Ectodermal cell (in vitro differentiated cells): ENCODE data around the gene TGFBR3L.

Experiments used
- H3K27ac ChIP-seq: 2 replicates; pipeline ENCODE4 v1.7.0; 2013; ENCODE audit warnings: mild to moderate bottlenecking, low read depth, low read length; ENCODE audit not compliant: insufficient read depth, poor library complexity, severe bottlenecking
- H3K27me3 ChIP-seq: 2 replicates; pipeline ENCODE4 v1.7.0; 2013; ENCODE audit warnings: mild to moderate bottlenecking, low read length; ENCODE audit not compliant: insufficient read depth, control insufficient read depth, poor library complexity, severe bottlenecking
- H3K36me3 ChIP-seq: one replicate; pipeline ENCODE4 v1.7.0; 2013; ENCODE audit warnings: low read length; ENCODE audit not compliant: control insufficient read depth, insufficient read depth
- H3K4me1 ChIP-seq: one replicate; pipeline ENCODE4 v1.7.0; 2013; ENCODE audit warnings: low read length; ENCODE audit not compliant: control insufficient read depth, insufficient read depth
- H3K4me3 ChIP-seq: 2 replicates; pipeline ENCODE4 v1.7.0; 2013; ENCODE audit warnings: low read depth, low read length, control low read depth; ENCODE audit not compliant: insufficient read depth
- H3K9me3 ChIP-seq: 2 replicates; pipeline ENCODE4 v1.7.0; 2013; ENCODE audit warnings: mild to moderate bottlenecking, low read length, moderate library complexity; ENCODE audit not compliant: control insufficient read depth
- WGBS, 2 experiments: methylation state at CpG; one replicate each; pipeline ENCODE4 v1.1.7; 2013; ENCODE audit warnings: missing lambda C conversion rate in 2 of 2; 5-methylcytosine and 5-hydroxymethylcytosine counted together

Gene TGFBR3L

DNA sequence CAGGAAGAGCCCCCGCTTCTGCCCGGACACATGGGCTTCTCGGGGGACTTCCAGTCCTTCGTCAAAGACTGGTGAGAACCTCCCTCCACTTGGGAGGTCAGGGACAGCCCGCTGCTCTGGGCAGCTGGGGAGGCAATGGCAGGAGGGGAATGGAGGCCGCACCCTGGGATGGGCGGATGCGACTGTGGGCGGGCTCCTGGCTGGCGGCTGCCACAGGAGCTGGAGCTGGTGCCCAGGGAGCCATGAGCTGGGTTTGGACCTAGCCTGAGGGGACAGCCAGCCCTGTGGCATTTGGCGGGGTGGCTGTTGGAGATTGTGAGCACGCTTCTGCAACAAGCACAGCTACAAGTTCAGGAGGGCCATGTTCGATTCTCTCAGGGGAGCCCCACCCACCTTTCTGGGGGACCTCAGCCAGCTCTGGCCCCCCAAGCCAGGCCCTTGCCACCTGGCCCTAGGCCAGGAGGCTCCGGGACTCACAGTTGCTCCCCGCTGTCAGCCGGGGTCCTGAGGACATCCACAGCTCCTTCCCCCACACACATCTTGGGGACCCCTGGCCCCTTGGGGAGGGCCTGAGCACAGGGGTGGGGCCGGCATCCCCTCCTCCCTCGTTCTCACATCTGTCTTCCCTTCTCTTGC, 3.0 kb upstream of the TGFBR3L start:
- H3K9me3 ChIP-seq = no peaks in the 10 kb centered on the region
- peaks cover 27% of the 10 kb centered on the region for H3K27me3 ChIP-seq
- peaks cover 10% of the 10 kb centered on the region for H3K36me3 ChIP-seq
- peaks cover 8% of the 10 kb centered on the region for H3K4me1 ChIP-seq
- H3K27ac ChIP-seq = no peak overlapping the region
- WGBS, 2 experiments = 96% methylated on average over 18 of the region's 18 CpGs
- H3K4me3 ChIP-seq = no peak overlapping the region

DNA sequence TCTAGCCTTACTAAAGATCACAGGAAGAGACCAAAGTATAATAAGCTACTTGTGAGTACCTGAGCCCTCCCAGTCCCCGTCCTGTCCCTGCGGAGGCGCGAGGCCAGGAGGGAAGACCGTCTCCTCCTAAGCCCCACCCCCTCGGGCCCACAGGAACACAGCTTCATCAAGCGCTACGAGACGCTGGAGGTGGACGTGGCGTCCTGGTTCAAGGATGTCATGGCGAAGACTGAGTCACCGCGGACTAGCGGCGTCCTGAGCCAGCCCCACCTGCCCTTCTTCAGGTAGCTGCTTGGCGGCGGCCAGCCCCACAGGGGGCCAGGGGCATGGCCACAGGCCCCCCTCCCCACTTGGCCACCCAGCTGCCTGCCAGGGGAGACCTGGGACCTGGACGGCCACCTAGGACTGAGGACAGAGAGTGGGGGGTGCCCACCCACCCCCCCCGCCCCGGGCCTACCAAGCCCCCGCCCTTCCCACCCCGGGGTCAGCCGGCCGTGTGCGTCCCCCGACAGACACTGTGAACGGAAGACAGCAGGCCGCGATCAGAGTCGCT, 2.4 kb upstream of the TGFBR3L start:
- H3K4me3 ChIP-seq = no peak overlapping the region
- 94 to 95% methylated on average over 31 of the region's 31 CpGs for WGBS, 2 experiments
- H3K36me3 ChIP-seq = peaks cover 10% of the 10 kb centered on the region
- H3K4me1 ChIP-seq = peaks cover 14% of the 10 kb centered on the region
- H3K9me3 ChIP-seq = no peaks in the 10 kb centered on the region
- peaks cover 33% of the 10 kb centered on the region for H3K27me3 ChIP-seq
- H3K27ac ChIP-seq = no peak overlapping the region

DNA sequence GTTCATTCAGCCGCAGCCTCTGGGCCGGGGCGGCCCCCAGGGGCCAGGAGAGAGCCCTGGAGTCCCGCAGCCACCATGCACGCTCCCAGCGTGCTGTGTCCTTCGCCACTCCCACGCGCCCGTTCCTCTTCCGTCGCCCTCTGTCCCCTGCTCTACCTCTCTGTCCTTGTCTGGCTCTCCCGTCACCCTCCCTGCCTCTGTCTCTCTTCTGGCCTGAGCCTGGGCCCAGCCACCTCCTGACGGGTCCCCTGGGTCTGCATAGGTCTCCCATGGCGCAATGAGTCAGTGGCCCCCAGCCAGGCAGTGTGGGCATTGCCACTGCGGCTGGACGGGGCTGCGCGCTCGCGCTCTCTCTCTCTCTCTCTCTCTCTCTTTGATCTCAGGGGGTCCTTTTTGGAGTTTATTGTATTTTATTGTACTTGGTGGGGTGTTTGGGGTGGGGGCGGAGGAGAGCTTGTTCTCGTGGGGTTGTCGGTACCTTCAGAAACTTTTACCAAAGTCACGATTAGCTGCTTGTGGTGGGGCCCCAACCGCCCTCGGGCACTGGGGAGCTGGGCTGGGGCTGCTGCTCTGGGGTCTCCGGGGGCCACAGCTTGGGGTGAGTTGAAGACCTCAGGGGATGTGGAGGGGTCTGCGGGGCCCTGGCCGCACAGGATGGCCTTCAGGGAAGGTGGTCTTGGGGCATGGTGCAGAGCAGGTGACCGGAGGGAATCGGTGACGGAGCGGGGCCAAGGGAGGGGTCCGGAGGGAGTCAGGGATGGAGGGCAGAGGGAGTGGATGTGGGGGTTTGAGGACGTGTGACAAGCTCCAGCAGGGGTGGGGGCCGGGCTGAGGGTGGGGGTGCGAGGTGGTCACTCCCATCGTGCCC, 1.7 kb upstream of the TGFBR3L start:
- Histone ChIP-seq H3K9me3 (no peaks in the 10 kb centered on the region), H3K4me3 (no peak overlapping the region), H3K27ac (no peak overlapping the region), H3K27me3 (peaks cover 41% of the 10 kb centered on the region), H3K4me1 (peaks cover 16% of the 10 kb centered on the region), H3K36me3 (peaks cover 10% of the 10 kb centered on the region)
- WGBS, 2 experiments = 95 to 96% methylated on average over 39 of the region's 39 CpGs

DNA sequence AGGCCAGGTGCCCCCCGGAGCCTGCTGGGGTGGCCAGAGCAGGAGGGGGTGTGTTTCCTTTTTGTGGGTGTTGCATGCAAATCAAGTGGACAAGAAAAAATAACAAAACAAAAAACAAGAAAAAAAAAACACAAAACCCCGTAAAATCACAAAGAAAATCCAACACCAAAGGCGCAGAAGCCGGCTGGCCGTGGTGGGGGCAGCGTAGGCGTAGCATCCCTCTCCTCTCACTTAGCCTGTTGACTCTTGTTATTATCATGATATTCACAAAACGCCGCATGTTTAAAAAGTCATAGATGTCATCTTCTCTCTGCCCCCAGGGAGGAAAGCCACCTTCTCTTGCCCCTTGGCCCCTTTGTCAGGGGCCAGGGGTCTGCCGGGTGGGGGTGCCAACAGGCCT, 978 bp upstream of the TGFBR3L start:
- H3K27ac ChIP-seq = no peak overlapping the region
- no peaks in the 10 kb centered on the region for H3K9me3 ChIP-seq
- H3K36me3 ChIP-seq = peaks cover 10% of the 10 kb centered on the region
- peaks cover 48% of the 10 kb centered on the region for H3K27me3 ChIP-seq
- H3K4me3 ChIP-seq = no peak overlapping the region
- 94 to 95% methylated on average over 10 of the region's 10 CpGs for WGBS, 2 experiments
- H3K4me1 ChIP-seq = peaks cover 16% of the 10 kb centered on the region

DNA sequence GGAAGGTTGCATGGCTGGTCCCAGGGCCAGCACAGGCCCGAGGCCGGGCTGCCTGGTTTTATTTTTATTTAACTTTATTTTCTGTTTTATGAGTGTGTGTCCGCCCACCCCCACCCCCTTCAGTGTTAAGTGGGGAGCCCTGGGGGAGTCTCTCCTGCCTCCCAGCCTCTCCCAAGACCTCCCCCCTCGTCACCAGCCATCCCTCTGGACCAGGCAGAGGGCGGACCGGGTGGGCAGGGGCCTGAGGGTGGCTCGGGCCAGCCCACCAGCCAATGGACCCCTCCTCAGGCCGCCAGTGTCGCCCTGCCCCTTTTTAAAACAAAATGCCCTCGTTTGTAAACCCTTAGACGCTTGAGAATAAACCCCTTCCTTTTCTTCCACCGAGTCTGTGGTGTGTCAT, 531 bp upstream of the TGFBR3L start:
- Histone ChIP-seq H3K4me3 (no peak overlapping the region), H3K9me3 (no peaks in the 10 kb centered on the region), H3K36me3 (peaks cover 10% of the 10 kb centered on the region), H3K27me3 (peaks cover 52% of the 10 kb centered on the region), H3K4me1 (peaks cover 16% of the 10 kb centered on the region), H3K27ac (no peak overlapping the region)
- WGBS, 2 experiments = 80 to 84% methylated on average over 9 to 12 of the region's 12 CpGs

DNA sequence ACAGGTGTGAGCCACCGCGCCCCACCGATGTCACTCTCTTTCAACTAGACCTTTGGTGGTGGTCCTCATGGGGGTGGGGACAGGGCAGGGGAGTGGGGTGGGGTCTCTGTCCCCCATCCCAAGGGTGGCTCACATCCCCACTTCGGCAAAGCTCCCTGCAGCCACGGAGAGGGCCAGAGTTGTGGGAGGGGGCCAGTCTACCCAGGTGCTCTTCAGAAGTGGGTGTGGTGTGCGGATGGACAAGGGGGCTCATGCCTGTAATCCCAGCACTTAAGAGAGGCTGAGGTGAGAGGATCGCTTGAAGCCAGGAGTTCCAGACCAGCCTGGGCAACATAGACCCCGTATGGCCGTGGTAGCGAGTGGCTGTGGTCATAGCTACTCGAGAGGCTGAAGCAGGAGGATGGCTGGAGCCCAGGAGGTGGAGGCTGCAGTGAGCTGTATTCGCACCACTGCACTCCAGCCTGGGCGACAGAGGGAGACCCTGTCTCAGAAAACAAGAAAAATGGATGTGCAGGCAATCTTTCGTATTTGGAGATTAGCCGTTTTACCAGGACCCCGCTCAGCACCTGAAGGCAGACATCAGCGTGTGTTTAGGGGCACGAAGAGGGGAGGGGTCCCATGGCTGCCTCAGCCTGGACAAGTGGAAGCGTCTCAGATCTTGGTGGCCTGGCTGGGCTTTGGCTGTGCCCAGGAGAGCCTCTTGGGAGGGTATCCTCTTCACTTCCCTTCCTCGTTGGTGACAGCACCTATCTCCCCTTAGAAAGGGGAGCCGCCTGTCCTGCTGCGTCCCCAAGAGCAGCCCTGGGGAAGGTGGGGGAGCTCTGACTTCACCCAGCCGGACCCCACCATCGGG, 846 bp downstream of the TGFBR3L start:
- no peak overlapping the region for H3K4me3 ChIP-seq
- no peak overlapping the region for H3K27ac ChIP-seq
- H3K36me3 ChIP-seq = peaks cover 5% of the 10 kb centered on the region
- peaks cover 60% of the 10 kb centered on the region for H3K27me3 ChIP-seq
- H3K4me1 ChIP-seq = peaks cover 22% of the 10 kb centered on the region
- 68% methylated on average over 24 of the region's 24 CpGs for WGBS, 2 experiments
- H3K9me3 ChIP-seq = no peaks in the 10 kb centered on the region

DNA sequence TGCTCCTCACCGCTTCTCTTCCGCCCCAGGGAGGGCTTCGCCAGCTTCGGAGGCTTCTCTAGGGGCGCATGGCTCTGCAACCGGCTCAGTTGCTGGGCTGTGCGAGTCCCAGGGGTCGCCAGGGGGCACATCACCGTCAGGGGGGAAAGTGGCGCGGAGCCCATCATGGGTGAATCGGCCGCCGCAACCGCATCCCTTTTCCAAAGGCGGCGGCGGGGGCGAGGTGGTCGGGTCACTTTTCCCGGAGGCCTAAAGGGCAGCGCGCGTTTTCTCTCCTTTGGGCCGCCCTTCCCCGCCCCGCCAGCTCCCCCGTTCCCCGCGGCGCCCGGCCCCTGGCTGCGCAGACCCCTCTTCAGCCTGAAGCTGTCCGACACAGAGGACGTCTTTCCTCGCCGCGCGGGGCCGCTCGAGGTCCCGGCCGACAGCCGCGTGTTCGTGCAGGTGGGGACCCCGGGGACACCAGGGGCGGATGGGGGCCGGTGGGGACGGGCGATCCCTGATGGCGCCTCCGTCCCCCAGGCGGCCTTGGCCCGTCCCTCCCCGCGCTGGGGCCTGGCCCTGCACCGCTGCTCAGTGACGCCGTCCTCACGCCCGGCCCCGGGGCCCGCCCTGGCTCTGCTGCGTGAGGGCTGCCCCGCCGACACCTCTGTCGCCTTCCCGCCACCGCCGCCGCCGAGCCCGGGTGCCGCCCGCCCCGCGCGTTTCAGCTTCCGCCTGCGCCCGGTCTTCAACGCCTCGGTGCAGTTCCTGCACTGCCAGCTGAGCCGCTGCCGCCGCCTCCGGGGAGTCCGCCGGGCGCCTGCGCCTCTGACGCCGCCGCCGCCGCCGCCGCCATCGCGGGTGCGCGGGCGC, 1.7 kb downstream of the TGFBR3L start:
- 1 to 2% methylated on average over 104 of the region's 104 CpGs for WGBS, 2 experiments
- H3K36me3 ChIP-seq = no peaks in the 10 kb centered on the region
- no peak overlapping the region for H3K27ac ChIP-seq
- peaks cover 60% of the 10 kb centered on the region for H3K27me3 ChIP-seq
- peaks cover 27% of the 10 kb centered on the region for H3K4me1 ChIP-seq
- peak overlapping the region; percentile 36 for H3K4me3 ChIP-seq
- H3K9me3 ChIP-seq = no peaks in the 10 kb centered on the region

DNA sequence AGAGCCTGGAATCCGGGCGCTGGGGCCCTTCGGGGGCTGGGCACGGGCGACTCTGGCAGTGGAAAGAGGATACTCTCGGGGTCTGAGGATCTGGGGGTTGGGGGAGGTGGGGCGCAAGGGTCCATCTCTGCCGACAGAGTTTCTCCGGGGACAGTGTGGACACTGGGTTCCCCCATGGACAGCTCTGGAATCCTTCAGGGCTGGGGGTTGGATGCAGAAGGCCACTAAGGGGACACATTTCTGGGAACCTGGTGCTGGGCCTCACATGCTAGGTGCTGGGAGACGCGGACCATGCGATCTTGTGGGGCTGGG, 2.3 kb downstream of the TGFBR3L start:
- Histone ChIP-seq H3K4me3 (peak overlapping the region; percentile 36), H3K4me1 (peaks cover 31% of the 10 kb centered on the region), H3K36me3 (no peaks in the 10 kb centered on the region), H3K27me3 (peaks cover 60% of the 10 kb centered on the region), H3K27ac (no peak overlapping the region), H3K9me3 (no peaks in the 10 kb centered on the region)
- WGBS, 2 experiments = 4 to 6% methylated on average over 12 of the region's 12 CpGs

DNA sequence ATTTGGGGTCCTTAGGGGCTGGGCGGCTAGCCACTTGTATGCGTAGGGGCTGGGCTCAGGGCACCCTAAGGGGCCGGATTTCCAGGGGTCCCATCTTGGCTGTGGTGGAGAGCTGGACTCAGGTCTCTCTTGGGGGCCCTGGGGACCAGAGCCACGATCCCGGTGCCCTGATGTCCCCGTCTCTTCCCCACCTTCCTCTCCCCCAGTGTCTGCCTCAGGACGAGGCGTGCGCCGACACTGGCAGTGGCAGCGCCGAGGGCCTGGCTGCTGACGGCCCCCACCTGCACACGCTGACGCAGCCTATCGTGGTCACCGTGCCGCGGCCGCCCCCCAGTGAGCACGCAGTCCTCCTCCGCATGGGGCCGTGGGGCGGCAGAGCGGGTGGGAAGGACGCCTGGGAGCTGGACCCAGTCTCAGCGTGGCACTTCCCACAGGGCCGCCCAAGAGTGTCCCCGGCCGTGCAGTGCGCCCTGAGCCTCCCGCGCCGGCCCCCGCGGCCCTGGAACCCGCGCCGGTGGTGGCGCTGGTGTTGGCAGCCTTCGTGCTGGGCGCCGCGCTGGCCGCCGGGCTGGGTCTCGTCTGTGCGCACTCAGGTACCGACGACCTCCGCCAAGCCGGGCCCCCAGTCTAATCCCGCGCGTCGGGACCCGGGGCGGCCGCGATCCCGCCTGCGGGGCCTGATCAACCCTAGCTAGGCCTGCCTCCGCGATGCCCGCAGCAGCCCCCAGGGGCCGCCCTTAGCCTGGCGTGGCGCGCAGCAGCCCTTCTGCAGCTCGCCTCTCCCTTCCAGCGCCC, 2.8 kb downstream of the TGFBR3L start:
- H3K4me1 ChIP-seq = peaks cover 31% of the 10 kb centered on the region
- peak overlapping the region; percentile 36 for H3K4me3 ChIP-seq
- no peaks in the 10 kb centered on the region for H3K9me3 ChIP-seq
- 2 to 3% methylated on average over 71 of the region's 71 CpGs for WGBS, 2 experiments
- peaks cover 60% of the 10 kb centered on the region for H3K27me3 ChIP-seq
- H3K36me3 ChIP-seq = peaks cover 3% of the 10 kb centered on the region
- no peak overlapping the region for H3K27ac ChIP-seq
